Natural killer cell (primary cell): Measurements from ENCODE around the gene NLRP5. TPM values are rescaled to one million over a fixed set of nuclear protein-coding genes. Genes with fewer than 3 reads are reported as not detected.
A peak's percentile ranks its signal among the peaks of the same experiment; 100 is the strongest.

Experiments used
- ATAC-seq, 3 donors: fragments of 150-1000 bp in 2 of 3; fragments of 200-7000 bp in 1 of 3; cut with Tn5 transposase; 1 replicate in 1 of 3; 2 replicates in 2 of 3; pipeline ENCODE4 v1.10.0; 2021; ENCODE audit warnings: mild to moderate bottlenecking in 2 of 3, moderate library complexity in 2 of 3
- DNase-seq, 2 donors: peaks; one replicate each; pipeline versions ENCODE4 v3.0.0 to v3.0.0-alpha.2; 2013 to 2021; ENCODE audit warnings: mixed read lengths in 1 of 2
- H3K27ac ChIP-seq: one replicate; pipeline ENCODE4 v1.5.1; 2013; ENCODE audit warnings: mild to moderate bottlenecking, low read length
- H3K27me3 ChIP-seq: one replicate; pipeline ENCODE4 v1.6.1; 2013; ENCODE audit warnings: low read length; ENCODE audit not compliant: control insufficient read depth, insufficient read depth
- H3K36me3 ChIP-seq: one replicate; pipeline ENCODE4 v1.6.1; 2013; ENCODE audit warnings: low read length; ENCODE audit not compliant: control insufficient read depth, insufficient read depth
- H3K4me1 ChIP-seq: one replicate; pipeline ENCODE4 v1.6.1; 2013; ENCODE audit warnings: low read length; ENCODE audit not compliant: control insufficient read depth, insufficient read depth
- H3K4me3 ChIP-seq: one replicate; pipeline ENCODE4 v1.5.1; 2013; ENCODE audit warnings: low read length
- H3K9me3 ChIP-seq: one replicate; pipeline ENCODE4 v1.6.1; 2013; ENCODE audit warnings: low read length; ENCODE audit not compliant: control insufficient read depth, insufficient read depth
- H3K27ac Mint-ChIP-seq, 2 donors: one replicate each; pipeline ENCODE4 v1.8.0; 2022; ENCODE audit warnings: mild to moderate bottlenecking in 2 of 2, mixed read lengths in 2 of 2, moderate library complexity in 1 of 2
- H3K27me3 Mint-ChIP-seq, 2 donors: one replicate each; pipeline ENCODE4 v1.8.0; 2022; ENCODE audit warnings: low read depth in 2 of 2, mixed read lengths in 2 of 2
- H3K36me3 Mint-ChIP-seq: one replicate; pipeline ENCODE4 v1.8.0; 2022; ENCODE audit warnings: mixed read lengths
- H3K4me1 Mint-ChIP-seq, 2 donors: one replicate each; pipeline ENCODE4 v1.8.0; 2022; ENCODE audit warnings: mixed read lengths in 2 of 2
- H3K4me3 Mint-ChIP-seq: one replicate; pipeline ENCODE4 v1.8.0; 2022; ENCODE audit warnings: mild to moderate bottlenecking, moderate library complexity, mixed read lengths
- H3K9me3 Mint-ChIP-seq, 2 donors: one replicate each; pipeline ENCODE4 v1.8.0; 2022; ENCODE audit warnings: mixed read lengths in 2 of 2
- WGBS: methylation state at CpG from one replicate; pipeline ENCODE4 v1.1.7; 2013; ENCODE audit warnings: missing lambda C conversion rate; ENCODE audit not compliant: insufficient coverage; 5-methylcytosine and 5-hydroxymethylcytosine counted together
- intact Hi-C: fragments of 100-400 bp; cut with micrococcal nuclease; formaldehyde crosslinking; loops from one replicate; pipeline ENCODE4 v1.14.2; 2022
- total RNA-seq, 4 donors: library from RNA; stranded (reverse); fragments of 120-200 nt in 1 of 4; gene quantifications; one replicate each; pipeline versions ENCODE4 v1.2.3 to v1.2.4, GENCODE V29; 2013 to 2022
- TF ChIP-seq, protein P1 (sequence below): fragments of 200-600 bp; IDR thresholded peaks from one replicate; pipeline ENCODE4 v1.8.0; 2022; ENCODE audit warnings: antibody characterized with exemption

Gene NLRP5
- total RNA-seq, 3 donors from 2014 or later (not counting 1 experiment from before 2014, with no cell fraction given), result not detected

DNA sequence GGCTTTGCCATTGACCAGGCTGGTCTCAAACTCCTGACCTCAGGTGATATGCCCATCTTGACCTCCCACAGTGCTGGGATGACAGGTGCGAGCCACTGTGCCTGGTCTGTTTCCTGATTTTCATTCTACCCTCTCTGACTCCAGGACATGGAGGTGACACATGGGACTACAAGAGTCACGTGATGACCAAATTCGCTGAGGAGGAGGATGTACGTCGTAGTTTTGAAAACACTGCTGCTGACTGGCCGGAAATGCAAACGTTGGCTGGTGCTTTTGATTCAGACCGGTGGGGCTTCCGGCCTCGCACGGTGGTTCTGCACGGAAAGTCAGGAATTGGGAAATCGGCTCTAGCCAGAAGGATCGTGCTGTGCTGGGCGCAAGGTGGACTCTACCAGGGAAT is 40.2 kb downstream of the NLRP5 start:
- Histone ChIP-seq H3K27ac (no peak overlapping the region), H3K36me3 (no peaks in the 10 kb centered on the region), H3K9me3 (no peaks in the 10 kb centered on the region), H3K4me3 (no peak overlapping the region), H3K4me1 (no peaks in the 10 kb centered on the region), H3K27me3 (no peaks in the 10 kb centered on the region)
- no peaks in the 10 kb centered on the region for H3K36me3 Mint-ChIP-seq
- WGBS, result 91% methylated on average over 15 of the region's 15 CpGs
- intact Hi-C loops, result no loop called here
- no peak overlapping the region for H3K27ac Mint-ChIP-seq
- no peak for DNase-seq
- TF ChIP-seq, protein P1, sequence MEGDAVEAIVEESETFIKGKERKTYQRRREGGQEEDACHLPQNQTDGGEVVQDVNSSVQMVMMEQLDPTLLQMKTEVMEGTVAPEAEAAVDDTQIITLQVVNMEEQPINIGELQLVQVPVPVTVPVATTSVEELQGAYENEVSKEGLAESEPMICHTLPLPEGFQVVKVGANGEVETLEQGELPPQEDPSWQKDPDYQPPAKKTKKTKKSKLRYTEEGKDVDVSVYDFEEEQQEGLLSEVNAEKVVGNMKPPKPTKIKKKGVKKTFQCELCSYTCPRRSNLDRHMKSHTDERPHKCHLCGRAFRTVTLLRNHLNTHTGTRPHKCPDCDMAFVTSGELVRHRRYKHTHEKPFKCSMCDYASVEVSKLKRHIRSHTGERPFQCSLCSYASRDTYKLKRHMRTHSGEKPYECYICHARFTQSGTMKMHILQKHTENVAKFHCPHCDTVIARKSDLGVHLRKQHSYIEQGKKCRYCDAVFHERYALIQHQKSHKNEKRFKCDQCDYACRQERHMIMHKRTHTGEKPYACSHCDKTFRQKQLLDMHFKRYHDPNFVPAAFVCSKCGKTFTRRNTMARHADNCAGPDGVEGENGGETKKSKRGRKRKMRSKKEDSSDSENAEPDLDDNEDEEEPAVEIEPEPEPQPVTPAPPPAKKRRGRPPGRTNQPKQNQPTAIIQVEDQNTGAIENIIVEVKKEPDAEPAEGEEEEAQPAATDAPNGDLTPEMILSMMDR, result no peak
- H3K27me3 Mint-ChIP-seq, result no peaks in the 10 kb centered on the region
- peaks cover 0 to 6% of the 10 kb centered on the region in 2 donors for H3K9me3 Mint-ChIP-seq
- H3K4me3 Mint-ChIP-seq, result no peak overlapping the region
- no peak for ATAC-seq
- H3K4me1 Mint-ChIP-seq, result no peaks in the 10 kb centered on the region

- Mint-ChIP-seq H3K4me3 (no peak overlapping the region), H3K27ac (no peak overlapping the region), H3K9me3 (peaks cover 0 to 2% of the 10 kb centered on the region in 2 donors), H3K4me1 (no peaks in the 10 kb centered on the region), H3K36me3 (no peaks in the 10 kb centered on the region), H3K27me3 (peaks cover 4 to 7% of the 10 kb centered on the region in 2 donors)
- H3K27me3 ChIP-seq, result no peaks in the 10 kb centered on the region
- WGBS, result 91% methylated on average over 18 of the region's 18 CpGs
- no peak overlapping the region for H3K27ac ChIP-seq
- intact Hi-C loops, result no loop called here
- peaks cover 8% of the 10 kb centered on the region for H3K9me3 ChIP-seq
- H3K4me3 ChIP-seq, result no peak overlapping the region
- DNase-seq, result no peak
- TF ChIP-seq, protein P1, result no peak
- no peak for ATAC-seq
- H3K4me1 ChIP-seq, result no peaks in the 10 kb centered on the region
- H3K36me3 ChIP-seq, result no peaks in the 10 kb centered on the region
These were observed 67.0 kb downstream of the NLRP5 start for GRCh38 chr19:56053596-56053995.

DNA sequence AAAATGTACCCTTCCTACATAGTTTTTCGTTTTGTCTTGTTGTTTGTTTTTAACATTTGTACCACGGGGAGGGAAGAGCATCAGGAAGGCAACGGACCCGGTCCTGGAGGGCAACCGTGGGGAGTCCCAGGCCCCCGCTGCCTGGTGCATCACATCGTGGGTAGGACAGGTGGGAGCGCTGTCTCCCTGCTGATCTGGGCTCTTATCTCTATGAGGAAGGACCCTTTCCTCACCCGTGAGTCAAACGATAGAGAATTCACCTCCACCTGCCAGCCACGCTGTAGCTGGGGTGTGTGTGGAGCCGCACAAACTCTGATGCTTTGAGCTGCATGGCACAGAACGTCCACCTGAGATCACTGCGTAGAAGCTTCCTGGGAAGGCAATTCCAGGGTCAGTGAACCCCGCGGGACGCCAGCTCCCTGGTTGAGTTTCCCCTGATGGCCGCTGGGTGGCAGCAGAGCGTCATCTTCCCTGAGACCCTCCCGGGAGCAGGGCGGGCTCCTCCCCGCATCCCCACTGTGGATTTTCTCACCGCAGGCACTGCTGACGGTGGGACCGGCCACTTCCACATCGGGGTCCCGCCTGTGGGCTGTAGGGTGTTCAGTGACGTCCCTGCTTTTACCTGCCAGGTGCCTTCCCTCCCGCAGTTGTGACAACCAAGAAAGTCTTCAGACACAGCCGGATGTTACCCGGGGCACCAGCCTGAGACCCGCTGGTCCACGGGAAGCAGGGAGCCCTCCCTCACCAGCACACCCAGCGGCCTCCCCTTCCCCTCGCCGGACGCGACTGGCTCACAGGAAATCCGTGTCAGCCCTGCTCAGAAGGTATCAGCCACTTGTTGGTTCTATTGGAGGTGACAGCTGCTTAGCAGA is 79.8 kb downstream of the NLRP5 start:
- H3K27me3 Mint-ChIP-seq, result peaks cover 0 to 7% of the 10 kb centered on the region in 2 donors
- TF ChIP-seq, protein P1, result peak; percentile 95
- DNase-seq (peak; percentile 61 to 80), ATAC-seq (peak; percentile 74 to 89 (median 86))
- H3K36me3 ChIP-seq, result no peaks in the 10 kb centered on the region
- peaks cover 12 to 13% of the 10 kb centered on the region in 2 donors for H3K4me1 Mint-ChIP-seq
- H3K27ac ChIP-seq, result no peak overlapping the region
- peak overlapping the region; percentile 18 for H3K4me3 ChIP-seq
- no peaks in the 10 kb centered on the region for H3K9me3 ChIP-seq
- peak overlapping the region; percentile 82 for H3K4me3 Mint-ChIP-seq
- H3K27me3 ChIP-seq, result no peaks in the 10 kb centered on the region
- no peaks in the 10 kb centered on the region for H3K9me3 Mint-ChIP-seq
- WGBS, result 2% methylated on average over 39 of the region's 39 CpGs
- H3K36me3 Mint-ChIP-seq, result no peaks in the 10 kb centered on the region
- H3K4me1 ChIP-seq, result peaks cover 11% of the 10 kb centered on the region
- intact Hi-C loops, result loop anchor here (1.0 kb wide), 1 partner anchor 267 kb away; no protein-coding TSS in a partner anchor
- peak overlapping the region in 1 of 2 donors; percentile 36 for H3K27ac Mint-ChIP-seq
